Activated B cell treated with CpG ODN at 0.5 μM for 24 hours (primary cell): ENCODE results near the gene PHLDB1. TPM values are rescaled to one million over a fixed set of nuclear protein-coding genes. Genes with fewer than 3 reads are reported as not detected.

Experiments used
- ATAC-seq: fragments of 200-7000 bp; cut with Tn5 transposase; one replicate; pipeline ENCODE4 v1.10.0; 2021; ENCODE audit warnings: low read depth, mild to moderate bottlenecking, moderate library complexity
- CTCF ChIA-PET: fragments of 350-600 bp; sonication (Branson Sonifier 250); formaldehyde crosslinking; loops from one replicate; lab custom pipeline; 2021; ENCODE audit warnings: antibody characterized with exemption; lab: Charles Lee
- POLR2A ChIA-PET: fragments of 350-600 bp; sonication (Branson Sonifier 250); formaldehyde crosslinking; loops from one replicate; lab custom pipeline; 2021; ENCODE audit warnings: antibody characterized with exemption; lab: Charles Lee
- DNase-seq: peaks from one replicate; pipeline ENCODE4 v3.0.0; 2022
- H3K27ac Mint-ChIP-seq: one replicate; pipeline ENCODE4 v1.8.0; 2020; ENCODE audit warnings: mixed read lengths
- H3K27me3 Mint-ChIP-seq: one replicate; pipeline ENCODE4 v1.8.0; 2021; ENCODE audit warnings: mixed read lengths
- H3K36me3 Mint-ChIP-seq: one replicate; pipeline ENCODE4 v1.8.0; 2021; ENCODE audit warnings: low read depth, mixed read lengths
- H3K4me1 Mint-ChIP-seq: one replicate; pipeline ENCODE4 v1.8.0; 2021; ENCODE audit warnings: mixed read lengths
- H3K4me3 Mint-ChIP-seq: one replicate; pipeline ENCODE4 v1.8.0; 2020; ENCODE audit warnings: mild to moderate bottlenecking, mixed read lengths
- H3K9me3 Mint-ChIP-seq: one replicate; pipeline ENCODE4 v1.8.0; 2020; ENCODE audit warnings: mixed read lengths
- intact Hi-C: fragments of 100-400 bp; cut with micrococcal nuclease; formaldehyde crosslinking; loops from one replicate; pipeline ENCODE4 v1.15.1; 2024
- total RNA-seq: library from RNA; stranded (reverse); gene quantifications from 2 replicates; pipeline ENCODE4 v1.2.3, GENCODE V29; 2022
- TF ChIP-seq, protein P1 (sequence below): fragments of 200-600 bp; IDR thresholded peaks from one replicate; pipeline ENCODE4 v1.8.0; 2022; ENCODE audit warnings: antibody characterized with exemption, mild to moderate bottlenecking

PHLDB1 gene
- total RNA-seq, 1 donor from 2014 or later: 2.6 TPM

DNA sequence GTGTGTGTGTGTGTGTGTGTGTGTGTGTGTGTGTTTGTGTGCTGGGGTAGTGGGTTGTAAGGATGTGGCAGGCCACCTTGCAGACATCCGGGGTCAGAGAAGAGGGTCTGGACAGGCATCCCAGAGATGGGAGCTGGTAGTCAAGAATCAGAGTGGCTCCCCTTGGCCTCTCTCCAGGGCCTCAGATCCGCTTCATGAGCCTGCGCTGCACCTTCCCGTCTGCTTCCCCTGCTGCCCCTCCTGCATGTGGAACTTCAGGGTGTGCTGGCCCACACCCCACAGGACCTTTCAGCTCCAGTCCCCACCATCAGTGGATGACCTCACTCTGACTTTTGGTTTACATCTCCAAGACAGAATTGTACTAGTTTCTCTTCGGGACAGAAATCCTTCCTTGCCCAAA is 40.9 kb downstream of the PHLDB1 start:
- POLR2A ChIA-PET: no interaction called here
- intact Hi-C loops: no loop called here
- Mint-ChIP-seq H3K36me3 (no peaks in the 10 kb centered on the region), H3K27me3 (no peaks in the 10 kb centered on the region), H3K9me3 (no peaks in the 10 kb centered on the region), H3K4me3 (no peak overlapping the region), H3K27ac (no peak overlapping the region), H3K4me1 (no peaks in the 10 kb centered on the region)
- no peak for DNase-seq
- TF ChIP-seq, protein P1, sequence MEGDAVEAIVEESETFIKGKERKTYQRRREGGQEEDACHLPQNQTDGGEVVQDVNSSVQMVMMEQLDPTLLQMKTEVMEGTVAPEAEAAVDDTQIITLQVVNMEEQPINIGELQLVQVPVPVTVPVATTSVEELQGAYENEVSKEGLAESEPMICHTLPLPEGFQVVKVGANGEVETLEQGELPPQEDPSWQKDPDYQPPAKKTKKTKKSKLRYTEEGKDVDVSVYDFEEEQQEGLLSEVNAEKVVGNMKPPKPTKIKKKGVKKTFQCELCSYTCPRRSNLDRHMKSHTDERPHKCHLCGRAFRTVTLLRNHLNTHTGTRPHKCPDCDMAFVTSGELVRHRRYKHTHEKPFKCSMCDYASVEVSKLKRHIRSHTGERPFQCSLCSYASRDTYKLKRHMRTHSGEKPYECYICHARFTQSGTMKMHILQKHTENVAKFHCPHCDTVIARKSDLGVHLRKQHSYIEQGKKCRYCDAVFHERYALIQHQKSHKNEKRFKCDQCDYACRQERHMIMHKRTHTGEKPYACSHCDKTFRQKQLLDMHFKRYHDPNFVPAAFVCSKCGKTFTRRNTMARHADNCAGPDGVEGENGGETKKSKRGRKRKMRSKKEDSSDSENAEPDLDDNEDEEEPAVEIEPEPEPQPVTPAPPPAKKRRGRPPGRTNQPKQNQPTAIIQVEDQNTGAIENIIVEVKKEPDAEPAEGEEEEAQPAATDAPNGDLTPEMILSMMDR: no peak
- CTCF ChIA-PET: no interaction called here
- no peak for ATAC-seq

DNA sequence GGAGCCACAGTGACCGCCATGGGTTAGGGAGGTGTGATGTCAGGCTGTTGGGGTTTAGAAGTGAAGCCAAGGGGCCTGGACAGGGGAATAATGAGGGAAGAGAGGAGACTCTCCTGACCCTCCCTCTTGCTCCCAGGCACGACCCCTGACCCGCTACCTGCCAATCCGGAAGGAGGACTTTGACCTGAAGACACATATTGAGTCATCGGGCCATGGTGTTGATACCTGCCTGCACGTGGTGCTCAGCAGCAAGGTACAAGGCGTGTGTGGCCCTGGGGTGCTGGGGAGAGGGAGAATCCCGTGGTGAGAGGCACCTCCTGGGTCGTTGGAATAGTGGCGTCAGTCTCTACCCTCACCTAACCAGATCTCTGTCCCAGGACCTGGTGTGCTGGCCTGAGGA is 42.5 kb downstream of the PHLDB1 start:
- Mint-ChIP-seq H3K36me3 (no peaks in the 10 kb centered on the region), H3K4me3 (no peak overlapping the region), H3K27ac (no peak overlapping the region), H3K4me1 (no peaks in the 10 kb centered on the region), H3K9me3 (no peaks in the 10 kb centered on the region), H3K27me3 (no peaks in the 10 kb centered on the region)
- no peak for DNase-seq
- TF ChIP-seq, protein P1: no peak
- ATAC-seq: no peak
- intact Hi-C loops: no loop called here
- ChIA-PET CTCF (no interaction called here), POLR2A (no interaction called here)

DNA sequence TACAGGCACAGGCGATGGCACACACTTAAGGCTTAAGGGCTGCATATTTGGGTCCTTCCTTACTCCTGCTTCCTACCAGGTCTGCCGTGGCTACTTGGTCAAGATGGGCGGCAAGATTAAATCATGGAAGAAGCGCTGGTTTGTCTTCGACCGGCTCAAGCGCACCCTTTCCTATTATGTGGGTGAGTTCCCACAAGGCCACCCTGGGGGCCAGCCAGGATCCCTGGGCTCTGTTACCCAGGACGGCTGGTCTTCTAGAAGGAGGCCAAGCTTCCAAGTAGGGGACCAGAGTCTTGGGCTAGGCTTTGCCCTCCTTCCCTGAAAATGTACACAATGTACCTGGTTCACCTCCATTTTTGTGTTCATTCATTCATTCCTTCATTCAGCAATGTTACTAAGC is 43.0 kb downstream of the PHLDB1 start:
- Mint-ChIP-seq H3K27me3 (no peaks in the 10 kb centered on the region), H3K4me1 (no peaks in the 10 kb centered on the region), H3K27ac (no peak overlapping the region), H3K9me3 (no peaks in the 10 kb centered on the region), H3K36me3 (no peaks in the 10 kb centered on the region), H3K4me3 (no peak overlapping the region)
- TF ChIP-seq, protein P1: no peak
- ChIA-PET CTCF (no interaction called here), POLR2A (no interaction called here)
- ATAC-seq (no peak), DNase-seq (no peak)
- intact Hi-C loops: no loop called here

DNA sequence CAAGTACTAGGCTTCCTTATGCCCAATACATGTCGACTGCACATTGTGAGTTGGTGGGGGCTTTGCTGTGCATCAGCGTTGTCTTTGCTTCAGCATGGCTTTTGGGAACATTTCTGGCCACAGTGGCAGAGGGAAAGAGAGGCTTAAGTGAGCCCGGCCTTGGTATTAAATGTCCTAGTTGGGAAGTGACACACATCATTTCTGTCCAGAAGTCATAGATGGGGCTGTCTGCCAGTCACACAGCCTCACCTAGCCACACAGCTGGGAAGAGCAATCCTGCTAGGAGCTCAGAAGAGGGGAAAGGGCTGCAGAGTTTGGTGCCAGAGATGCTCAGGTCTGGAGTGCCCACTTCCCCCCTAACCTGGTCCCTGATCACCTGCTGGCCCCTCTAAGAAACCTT is 44.4 kb downstream of the PHLDB1 start:
- Mint-ChIP-seq H3K4me1 (no peaks in the 10 kb centered on the region), H3K27me3 (no peaks in the 10 kb centered on the region), H3K36me3 (no peaks in the 10 kb centered on the region), H3K9me3 (no peaks in the 10 kb centered on the region), H3K4me3 (no peak overlapping the region), H3K27ac (no peak overlapping the region)
- TF ChIP-seq, protein P1: no peak
- POLR2A ChIA-PET: no interaction called here
- ATAC-seq (no peak), DNase-seq (no peak)
- CTCF ChIA-PET: no interaction called here
- intact Hi-C loops: no loop called here

DNA sequence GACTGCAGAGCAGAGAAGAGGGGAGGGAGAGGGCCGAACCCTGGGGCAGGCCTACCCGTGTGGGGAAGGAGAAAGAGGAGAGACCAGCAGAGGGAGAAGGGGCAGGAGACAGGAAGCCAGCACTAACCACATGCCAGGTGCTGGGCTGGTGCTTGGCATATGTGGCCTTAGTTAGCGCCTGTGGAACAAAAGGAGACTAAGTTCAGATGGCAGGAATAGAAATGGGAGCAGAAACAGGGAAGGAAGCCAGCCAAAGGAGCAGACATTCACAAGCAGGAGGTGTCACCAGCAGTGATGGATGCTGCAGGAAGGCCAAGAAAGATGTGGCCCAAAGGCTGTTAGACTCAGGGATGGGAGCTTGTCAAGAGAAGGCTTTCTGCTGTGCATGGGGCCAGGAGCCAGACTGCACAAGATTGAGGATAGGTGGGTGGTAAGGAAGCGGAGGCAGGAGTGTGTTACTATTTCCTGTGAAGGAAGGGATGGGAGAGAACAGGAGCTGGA is 45.3 kb downstream of the PHLDB1 start:
- ChIA-PET POLR2A (interaction anchor here (0.9 kb wide), 1 partner anchor 80 kb away, joined by 9 read pairs; the partner anchor contains the start of gene ARCN1), CTCF (no interaction called here)
- Mint-ChIP-seq H3K27ac (no peak overlapping the region), H3K4me3 (no peak overlapping the region), H3K9me3 (no peaks in the 10 kb centered on the region), H3K27me3 (no peaks in the 10 kb centered on the region), H3K36me3 (no peaks in the 10 kb centered on the region), H3K4me1 (no peaks in the 10 kb centered on the region)
- DNase-seq: no peak
- TF ChIP-seq, protein P1: no peak
- intact Hi-C loops: no loop called here
- ATAC-seq: no peak
